Measurements from ENCODE around the gene STK32A.

Gene STK32A

DNA sequence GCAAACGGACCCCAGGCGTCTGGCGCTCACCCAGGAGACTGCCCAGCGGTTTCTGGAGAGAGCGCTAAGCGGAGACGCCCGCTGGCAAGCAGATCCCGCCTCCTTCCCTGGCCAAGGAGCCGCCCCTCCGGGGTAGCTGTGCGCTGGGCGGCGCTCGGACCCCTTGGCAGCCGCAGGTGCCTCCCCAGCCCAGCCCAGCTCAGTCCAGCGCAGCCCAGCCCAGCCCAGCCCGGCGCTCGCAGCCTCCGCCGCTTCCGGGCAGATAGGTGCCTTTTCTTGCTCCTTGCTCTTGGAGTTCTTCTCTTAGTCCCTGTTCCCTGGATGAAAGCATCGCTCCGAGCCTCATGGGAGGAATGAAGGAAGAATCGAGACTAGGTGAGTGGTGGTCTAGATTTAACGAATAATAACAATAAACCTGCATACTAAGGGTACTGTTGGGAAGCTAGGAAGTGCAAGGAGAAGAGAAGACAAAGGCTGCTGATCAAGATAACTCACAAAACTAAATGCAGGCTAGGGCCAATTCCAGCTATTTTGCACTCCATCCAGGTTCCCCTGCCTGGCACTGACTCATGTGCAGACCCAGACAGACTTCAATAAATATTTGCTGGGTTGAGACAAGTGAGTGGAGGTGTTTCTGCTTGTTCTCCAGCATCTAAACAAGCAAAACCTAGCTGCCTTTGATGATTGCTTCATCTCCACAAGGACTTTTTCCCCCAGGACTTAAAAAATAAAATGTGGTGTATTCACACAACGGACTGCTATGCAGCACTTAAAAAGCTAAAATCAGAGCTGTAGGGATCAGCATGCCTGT lies at the start of gene STK32A:
TSS of gene STK32A (plus strand) at position 202 of the 811 bp plus-strand sequence. CDS start 4,609 bp downstream, outside the sequence.
- TF ChIP-seq, protein P1, sequence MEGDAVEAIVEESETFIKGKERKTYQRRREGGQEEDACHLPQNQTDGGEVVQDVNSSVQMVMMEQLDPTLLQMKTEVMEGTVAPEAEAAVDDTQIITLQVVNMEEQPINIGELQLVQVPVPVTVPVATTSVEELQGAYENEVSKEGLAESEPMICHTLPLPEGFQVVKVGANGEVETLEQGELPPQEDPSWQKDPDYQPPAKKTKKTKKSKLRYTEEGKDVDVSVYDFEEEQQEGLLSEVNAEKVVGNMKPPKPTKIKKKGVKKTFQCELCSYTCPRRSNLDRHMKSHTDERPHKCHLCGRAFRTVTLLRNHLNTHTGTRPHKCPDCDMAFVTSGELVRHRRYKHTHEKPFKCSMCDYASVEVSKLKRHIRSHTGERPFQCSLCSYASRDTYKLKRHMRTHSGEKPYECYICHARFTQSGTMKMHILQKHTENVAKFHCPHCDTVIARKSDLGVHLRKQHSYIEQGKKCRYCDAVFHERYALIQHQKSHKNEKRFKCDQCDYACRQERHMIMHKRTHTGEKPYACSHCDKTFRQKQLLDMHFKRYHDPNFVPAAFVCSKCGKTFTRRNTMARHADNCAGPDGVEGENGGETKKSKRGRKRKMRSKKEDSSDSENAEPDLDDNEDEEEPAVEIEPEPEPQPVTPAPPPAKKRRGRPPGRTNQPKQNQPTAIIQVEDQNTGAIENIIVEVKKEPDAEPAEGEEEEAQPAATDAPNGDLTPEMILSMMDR (conservative IDR thresholded peaks at IDR 0.05; ENCODE audit: control insufficient read depth, insufficient read depth, low read depth, low read length), result no peak
- peak; percentile 17 for DNase-seq (ENCODE audit: low read depth)
- peak within 1 kb of the TSS; percentile 60 for H3K4me3 ChIP-seq (ENCODE audit: control insufficient read depth, low read depth, low read length)

DNA sequence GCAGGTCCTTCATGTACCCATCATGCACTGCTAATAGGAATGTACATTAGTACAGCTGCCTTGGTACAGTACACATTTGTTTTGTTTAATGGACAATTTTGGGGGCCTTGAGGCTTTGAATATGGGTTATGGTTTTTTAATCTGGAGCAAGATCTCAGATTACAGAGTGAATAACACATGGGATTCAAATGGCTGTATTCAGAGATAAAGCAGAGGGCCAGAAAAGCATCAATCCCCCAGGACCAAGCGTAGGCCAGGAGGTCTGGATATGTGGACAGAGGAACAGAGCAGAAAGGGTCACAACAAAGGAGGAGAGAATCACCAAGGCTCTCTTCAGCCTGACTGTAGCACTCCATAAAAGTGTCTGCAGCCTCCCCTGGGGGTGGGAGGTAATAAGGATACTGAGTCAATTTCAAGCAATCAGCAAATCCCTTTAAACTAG lies 47.7 kb upstream of the STK32A start:
- no peak for DNase-seq (ENCODE audit: low read depth)
- TF ChIP-seq, protein P1 (conservative IDR thresholded peaks at IDR 0.05; ENCODE audit: control insufficient read depth, insufficient read depth, low read depth, low read length), result no peak
- no peak overlapping the region for H3K4me3 ChIP-seq (ENCODE audit: control insufficient read depth, low read depth, low read length)

DNA sequence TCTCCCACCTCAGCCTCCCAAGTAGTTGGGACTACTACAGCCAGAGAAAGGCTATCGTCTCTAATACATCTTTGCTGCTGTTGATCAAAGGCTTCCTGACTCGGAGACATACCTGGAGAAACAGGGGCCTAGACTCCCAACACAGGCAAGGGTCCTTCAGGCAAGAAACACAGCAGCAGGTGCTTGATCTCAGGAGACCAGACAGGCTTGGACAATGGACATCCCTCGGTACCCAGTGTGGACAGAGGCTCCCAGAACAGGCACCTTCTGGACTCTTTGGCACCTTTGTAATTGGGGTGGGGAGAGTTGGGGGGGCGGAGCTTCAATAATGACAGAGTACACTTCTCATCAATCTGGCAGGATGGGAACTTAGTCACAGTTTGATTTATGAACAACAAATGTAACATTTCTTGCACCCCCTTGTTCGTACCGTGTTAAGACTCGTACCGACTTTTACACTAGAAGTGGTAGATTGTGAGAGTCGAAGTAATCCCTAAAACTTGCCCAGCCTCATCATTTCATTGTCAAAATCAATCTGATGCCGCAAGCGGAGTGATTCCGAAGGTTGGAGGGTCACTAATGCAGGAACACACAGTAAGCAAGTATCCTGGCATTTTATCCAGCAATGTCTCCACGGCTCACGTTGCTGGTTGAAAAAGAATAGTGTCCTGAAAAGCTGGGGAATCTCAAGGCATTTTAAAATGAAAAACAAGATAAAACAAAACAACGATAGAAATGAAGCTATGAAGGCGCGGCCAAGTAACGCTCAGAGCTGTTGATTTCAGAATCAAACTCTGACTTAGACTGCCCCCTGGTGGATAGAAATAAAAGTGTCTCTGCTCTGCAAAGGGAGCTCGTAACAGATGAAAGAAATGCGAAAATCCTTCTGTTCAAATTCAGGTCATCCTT lies 46.4 kb upstream of the STK32A start:
- TF ChIP-seq, protein P1 (conservative IDR thresholded peaks at IDR 0.05; ENCODE audit: control insufficient read depth, insufficient read depth, low read depth, low read length), result peak; percentile 74
- H3K4me3 ChIP-seq (ENCODE audit: control insufficient read depth, low read depth, low read length), result no peak overlapping the region
- DNase-seq (ENCODE audit: low read depth), result peak; percentile 74

DNA sequence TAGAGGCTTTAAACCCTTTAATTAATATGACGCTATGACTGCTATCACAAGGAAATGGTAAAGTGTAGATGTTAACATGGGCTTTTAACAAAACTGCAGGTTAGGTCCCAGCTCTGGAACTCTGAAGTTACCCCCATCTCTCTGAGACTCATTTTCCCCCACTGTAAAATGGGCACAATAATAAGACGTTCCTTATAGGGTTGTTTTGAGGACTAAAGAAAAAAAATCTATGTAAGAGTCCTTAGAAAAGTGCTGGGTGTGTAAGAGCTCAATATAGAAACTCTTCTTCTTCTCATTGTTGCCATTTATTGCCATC lies 45.8 kb upstream of the STK32A start:
- DNase-seq (ENCODE audit: low read depth), result no peak
- TF ChIP-seq, protein P1 (conservative IDR thresholded peaks at IDR 0.05; ENCODE audit: control insufficient read depth, insufficient read depth, low read depth, low read length), result no peak
- no peak overlapping the region for H3K4me3 ChIP-seq (ENCODE audit: control insufficient read depth, low read depth, low read length)

DNA sequence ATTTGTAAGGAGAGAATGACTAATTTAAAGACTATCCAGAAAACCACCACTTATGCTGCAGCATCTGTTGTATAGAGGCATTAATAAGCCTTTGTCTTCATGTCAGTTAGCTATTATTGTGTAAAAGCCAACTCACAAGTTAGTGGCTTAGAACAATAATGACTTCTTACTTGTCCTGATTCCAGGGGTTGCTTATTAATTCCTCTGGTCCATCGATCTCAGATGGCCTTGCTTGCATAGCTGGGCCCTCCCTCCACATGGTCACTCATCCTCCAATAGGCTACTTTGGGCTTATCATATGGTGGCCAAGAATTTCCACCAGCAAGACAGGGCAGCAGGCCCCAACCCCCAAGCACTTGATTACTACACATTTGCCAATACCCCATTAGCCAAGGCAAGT lies 44.5 kb upstream of the STK32A start:
- DNase-seq (ENCODE audit: low read depth), result peak; percentile 54
- TF ChIP-seq, protein P1 (conservative IDR thresholded peaks at IDR 0.05; ENCODE audit: control insufficient read depth, insufficient read depth, low read depth, low read length), result no peak
- H3K4me3 ChIP-seq (ENCODE audit: control insufficient read depth, low read depth, low read length), result no peak overlapping the region

DNA sequence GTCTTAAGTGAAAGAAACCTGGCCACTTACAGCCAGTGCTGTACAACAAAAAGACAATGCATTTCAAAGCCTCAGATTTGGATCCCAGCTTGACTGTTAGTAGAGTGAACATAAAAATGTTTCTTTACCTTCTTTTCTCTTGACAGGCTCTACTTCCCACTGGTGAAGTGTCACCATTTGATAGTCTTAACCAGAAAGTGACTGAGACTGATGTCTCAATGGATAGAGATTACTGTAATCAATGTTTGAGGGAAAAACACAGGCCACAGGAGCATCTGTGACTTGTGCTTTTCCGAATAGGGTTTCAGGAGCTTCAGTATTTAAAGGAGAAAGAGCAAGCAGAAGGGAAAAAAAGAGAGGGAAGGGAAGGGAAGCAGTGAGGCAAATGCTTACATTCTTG lies 41.7 kb upstream of the STK32A start:
- TF ChIP-seq, protein P1 (conservative IDR thresholded peaks at IDR 0.05; ENCODE audit: control insufficient read depth, insufficient read depth, low read depth, low read length), result no peak
- H3K4me3 ChIP-seq (ENCODE audit: control insufficient read depth, low read depth, low read length), result no peak overlapping the region
- no peak for DNase-seq (ENCODE audit: low read depth)
